ENCODE results near the gene OR6K6.

Gene OR6K6, protein sequence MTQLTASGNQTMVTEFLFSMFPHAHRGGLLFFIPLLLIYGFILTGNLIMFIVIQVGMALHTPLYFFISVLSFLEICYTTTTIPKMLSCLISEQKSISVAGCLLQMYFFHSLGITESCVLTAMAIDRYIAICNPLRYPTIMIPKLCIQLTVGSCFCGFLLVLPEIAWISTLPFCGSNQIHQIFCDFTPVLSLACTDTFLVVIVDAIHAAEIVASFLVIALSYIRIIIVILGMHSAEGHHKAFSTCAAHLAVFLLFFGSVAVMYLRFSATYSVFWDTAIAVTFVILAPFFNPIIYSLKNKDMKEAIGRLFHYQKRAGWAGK

DNA sequence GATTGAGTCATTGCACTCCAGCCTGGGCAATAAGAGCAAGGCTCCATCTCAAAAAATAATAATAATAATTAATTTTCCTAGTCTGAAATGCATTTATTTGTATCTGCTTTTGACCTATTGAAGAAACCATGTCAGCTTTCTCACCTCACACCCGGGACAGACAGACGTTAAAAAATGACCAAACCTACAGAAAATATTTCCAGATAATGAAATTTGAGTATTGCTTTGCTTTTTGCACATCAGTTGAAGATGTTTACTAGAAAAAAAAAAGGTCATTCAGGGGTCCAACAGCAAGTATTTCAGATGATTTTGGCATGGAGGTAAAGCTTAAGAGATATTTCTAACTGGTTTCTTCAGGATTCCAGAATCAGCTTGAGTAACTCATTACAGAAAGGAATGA lies at the start of gene OR6K6:
TSS of gene OR6K6 (plus strand) at position 301 of the 400 bp plus-strand sequence. CDS start 168 bp downstream, outside the sequence.
- DNase-seq (ENCODE audit: low read depth): no peak

DNA sequence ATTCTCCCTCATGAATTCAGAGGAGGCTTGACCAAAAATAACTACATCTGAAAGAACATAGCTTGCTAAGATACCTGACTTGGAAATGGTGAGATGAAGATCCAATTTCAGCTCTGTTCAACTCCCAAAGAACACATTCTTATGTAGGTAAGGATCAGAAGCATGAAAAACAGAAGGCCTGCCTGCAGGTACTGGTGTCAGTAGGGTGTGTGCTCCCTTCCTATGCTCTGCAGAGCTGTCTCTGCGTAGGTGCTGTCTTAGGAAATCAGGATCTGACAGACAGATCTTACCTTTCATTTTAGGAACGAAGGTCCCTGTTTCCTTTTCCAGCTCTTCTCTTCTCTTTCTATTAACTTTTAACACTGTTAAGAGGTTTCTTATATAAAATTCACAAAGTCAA lies 48.4 kb upstream of the OR6K6 start:
- no peak for DNase-seq (ENCODE audit: low read depth)

DNA sequence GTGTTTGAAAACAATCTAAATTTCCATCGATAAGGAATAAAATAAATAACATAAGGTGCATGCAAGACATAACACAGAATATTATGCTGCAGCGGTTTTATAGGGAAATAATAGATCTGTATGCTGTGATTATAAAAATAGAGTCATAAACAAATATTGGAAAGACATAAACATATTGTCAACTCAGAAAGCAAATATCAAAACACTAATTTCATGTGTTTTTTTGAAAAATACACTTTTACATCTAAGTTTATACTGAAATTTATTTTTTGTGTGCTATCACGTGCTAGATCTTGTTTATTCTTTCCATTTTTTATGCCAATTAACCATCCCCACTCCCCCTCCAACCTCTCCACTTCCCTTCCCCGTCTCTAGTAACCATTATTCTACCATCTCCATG lies 43.4 kb upstream of the OR6K6 start:
- no peak for DNase-seq (ENCODE audit: low read depth)

DNA sequence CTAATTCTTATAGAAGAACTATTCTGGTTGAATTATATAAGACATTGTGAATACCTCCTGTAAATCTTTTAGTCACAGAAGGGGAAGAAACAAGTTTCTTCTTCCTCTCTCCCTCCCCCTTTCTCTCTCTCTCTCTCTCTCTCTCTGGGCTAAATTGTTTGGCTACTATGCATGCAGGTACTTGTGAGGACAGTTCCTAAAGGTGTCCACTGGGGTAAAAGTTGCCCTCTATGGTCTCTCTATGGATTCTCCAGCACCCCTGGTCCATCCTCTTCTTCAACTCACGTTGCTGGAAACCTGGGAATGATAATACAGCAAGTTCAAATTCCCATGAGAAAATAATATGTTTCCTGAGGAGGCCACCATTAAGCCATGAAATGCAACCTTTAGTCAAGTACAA lies 39.8 kb upstream of the OR6K6 start:
- DNase-seq (ENCODE audit: low read depth): no peak

DNA sequence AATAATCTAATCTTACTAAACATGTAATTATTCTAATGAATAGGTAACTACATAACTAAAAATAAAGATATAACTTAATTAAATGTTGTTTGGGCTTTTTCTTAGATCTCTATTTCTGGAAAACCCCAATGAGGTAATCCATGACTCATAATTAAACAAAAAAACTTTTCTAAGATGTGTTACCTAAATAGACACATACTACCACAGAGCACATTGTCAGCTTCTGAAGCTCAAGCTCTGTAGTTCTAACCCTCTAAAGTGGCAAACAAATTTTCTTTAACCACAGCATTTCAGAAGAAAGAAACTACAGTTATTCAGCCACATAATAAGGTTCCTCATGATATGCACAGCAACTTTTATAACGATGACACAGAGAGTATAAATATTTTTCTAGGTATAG lies 38.2 kb upstream of the OR6K6 start:
- DNase-seq (ENCODE audit: low read depth): no peak

- DNase-seq (ENCODE audit: low read depth): no peak
Observed at GRCh38 chr1:158717344-158717743, 37.2 kb upstream of the OR6K6 start.

DNA sequence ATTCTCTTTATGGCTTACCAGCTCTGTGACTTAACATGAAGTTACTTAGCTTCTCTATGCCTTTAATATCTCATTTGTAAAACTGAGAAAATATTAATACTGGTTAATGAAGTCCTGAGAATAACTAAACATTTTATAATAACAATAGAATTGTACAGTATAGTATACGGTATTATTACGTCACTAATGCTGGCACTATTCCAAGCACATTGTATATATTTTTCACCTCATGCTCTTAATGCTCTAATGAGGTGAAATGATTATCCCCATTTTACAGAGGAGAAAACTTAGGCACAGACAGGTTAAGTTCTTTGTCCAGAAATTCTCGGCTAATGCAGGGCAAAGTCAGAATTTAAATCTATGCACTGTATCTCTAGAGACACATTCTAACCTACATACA lies 34.9 kb upstream of the OR6K6 start:
- no peak for DNase-seq (ENCODE audit: low read depth)

DNA sequence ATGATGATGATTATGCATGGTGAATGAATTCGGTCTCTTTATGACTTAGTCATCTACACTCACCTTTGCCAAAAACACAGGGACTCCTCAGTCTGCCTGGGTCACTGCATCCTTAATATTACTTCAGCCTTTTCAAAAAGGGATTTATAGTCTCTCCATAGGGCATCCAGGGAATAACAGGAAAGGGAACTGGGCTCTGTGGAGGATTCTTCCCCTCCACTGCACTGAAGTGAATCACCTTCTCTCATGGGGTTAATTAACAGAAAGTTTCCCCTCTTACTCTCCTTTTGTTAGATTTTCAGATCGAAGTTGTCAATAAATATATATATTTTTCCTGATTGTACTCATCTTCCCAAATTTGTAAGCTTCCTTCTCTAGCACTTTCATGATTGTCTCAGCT lies 33.9 kb upstream of the OR6K6 start, which contains the start of gene OR6K3:
TSS of gene OR6K3 (minus strand) at position 101 of the 400 bp plus-strand sequence. CDS start 2,605 bp downstream, outside the sequence.
- DNase-seq (ENCODE audit: low read depth): no peak

- no peak for DNase-seq (ENCODE audit: low read depth)
Observed at GRCh38 chr1:158724442-158724841, 30.1 kb upstream of the OR6K6 start.

- DNase-seq (ENCODE audit: low read depth): no peak
Observed at GRCh38 chr1:158728510-158729225, 25.9 kb upstream of the OR6K6 start.

DNA sequence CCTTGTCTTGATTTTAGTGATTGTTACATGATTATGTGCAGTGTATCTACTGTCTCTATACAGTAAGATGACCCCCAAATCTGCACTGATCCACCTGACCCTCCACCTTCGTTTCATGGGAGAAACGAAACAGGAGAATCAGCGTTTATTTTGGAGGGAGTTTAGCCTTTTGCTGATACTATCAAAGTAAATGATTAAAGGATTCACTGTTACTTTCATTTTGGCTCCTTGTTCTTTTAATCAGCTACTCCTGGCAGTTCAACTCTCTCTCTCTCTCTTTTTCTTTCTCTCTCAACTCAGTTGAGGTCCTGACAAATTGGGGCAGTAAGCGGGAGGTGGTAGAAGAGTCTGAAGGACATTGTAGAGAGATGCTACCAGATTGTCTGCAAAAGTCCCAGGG lies 24.1 kb upstream of the OR6K6 start:
- DNase-seq (ENCODE audit: low read depth): no peak

- DNase-seq (ENCODE audit: low read depth): no peak
Observed at GRCh38 chr1:158731707-158732106, 22.8 kb upstream of the OR6K6 start.

- DNase-seq (ENCODE audit: low read depth): no peak
Observed at GRCh38 chr1:158732524-158732923, 22.0 kb upstream of the OR6K6 start.

DNA sequence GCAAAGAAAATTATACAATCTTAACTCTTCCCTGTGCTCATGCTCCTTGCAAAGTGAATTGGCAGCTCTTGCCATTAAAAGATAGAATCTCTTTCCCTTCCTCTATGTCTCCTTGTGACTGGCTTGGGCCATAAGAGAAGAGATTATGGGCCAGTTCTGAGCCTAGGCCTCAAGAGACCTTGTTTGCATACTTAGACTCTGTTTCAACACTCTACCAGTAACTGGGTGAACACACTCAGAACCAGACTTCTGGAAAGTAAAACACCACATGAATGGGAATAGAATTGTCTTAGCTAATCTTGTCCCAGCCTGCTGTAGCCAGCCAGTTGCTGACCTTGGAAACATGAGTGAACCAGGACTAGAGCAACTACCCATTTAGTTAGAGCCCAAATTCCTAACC lies 18.7 kb upstream of the OR6K6 start:
- no peak for DNase-seq (ENCODE audit: low read depth)

GRCh38 chr1:158752155-158752712 lies 2.3 kb upstream of the OR6K6 start:
- DNase-seq (ENCODE audit: low read depth): no peak

DNA sequence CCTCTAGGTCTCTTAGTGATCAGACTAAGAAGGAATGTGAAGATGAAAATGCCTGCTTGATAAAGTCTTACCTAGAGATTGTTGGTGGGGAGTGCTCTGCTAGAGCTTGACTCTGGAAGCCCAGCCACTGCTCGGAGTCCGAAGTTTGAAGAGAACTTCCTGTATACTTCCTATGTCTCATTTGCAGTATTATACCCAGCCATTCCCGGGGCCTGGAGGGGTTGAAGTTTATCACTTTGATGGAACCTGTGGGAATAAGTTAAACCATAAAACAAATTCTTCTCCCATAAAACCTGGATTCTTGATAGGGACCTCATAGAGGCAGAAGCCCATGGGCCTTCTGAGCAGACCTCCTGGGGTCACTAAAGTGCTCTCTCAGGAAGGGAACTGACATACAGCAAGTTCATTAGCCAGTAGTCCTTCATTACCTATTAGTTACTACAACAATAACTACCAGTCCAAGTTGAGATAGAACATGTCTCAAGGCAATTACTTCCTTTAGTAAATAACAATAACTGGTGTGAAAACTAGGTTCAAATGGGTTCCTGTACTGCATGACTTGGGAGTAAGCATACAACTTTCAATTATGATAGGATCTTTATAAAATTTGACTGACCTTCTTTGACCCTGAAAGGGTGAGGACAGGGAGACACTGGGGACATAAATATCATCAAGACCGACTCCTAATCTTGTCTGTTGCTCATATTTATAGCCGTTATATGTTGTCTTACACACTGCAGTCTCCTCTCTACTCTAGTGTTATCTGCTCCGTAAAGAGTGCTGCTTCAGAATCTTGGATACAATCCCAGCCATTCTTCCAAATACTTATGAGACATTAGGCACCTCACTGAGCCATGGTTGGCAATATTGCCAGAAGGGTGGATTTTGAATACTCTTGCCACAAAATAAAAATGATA lies 17.7 kb downstream of the OR6K6 start, which contains the start of gene OR6N1:
TSS of gene OR6N1 (minus strand) at position 246 of the 917 bp plus-strand sequence. CDS start 5,513 bp downstream, outside the sequence.
- no peak for DNase-seq (ENCODE audit: low read depth)

- DNase-seq (ENCODE audit: low read depth): no peak
Observed at GRCh38 chr1:158781104-158781503, 26.6 kb downstream of the OR6K6 start, which contains the start of gene OR6N2. Gene OR6N2 (minus strand): TSS chr1:158781204. CDS start chr1:158777635, 3,569 bp downstream.

DNA sequence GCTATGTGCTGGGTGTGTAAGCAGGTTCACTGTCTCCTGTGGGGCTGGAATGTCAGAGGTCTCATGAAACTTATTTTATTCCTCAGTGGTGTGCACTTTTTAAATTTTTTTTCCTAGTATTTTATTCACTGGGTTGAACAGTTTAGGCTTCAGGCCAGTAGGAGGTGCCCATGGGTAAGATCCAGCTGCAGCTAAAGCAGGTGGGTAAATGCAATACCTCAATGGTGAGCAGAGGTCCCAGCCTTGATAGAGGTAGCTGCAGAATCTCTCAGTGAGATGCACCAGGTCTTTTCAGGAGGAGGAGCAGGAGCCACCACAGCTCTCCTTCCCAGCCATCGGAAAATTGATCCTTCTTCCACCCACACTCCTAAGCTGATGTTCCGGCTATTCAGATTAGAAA lies 39.1 kb downstream of the OR6K6 start:
- DNase-seq (ENCODE audit: low read depth): no peak

GRCh38 chr1:158794247-158794646 lies 39.7 kb downstream of the OR6K6 start:
- DNase-seq (ENCODE audit: low read depth): no peak

DNA sequence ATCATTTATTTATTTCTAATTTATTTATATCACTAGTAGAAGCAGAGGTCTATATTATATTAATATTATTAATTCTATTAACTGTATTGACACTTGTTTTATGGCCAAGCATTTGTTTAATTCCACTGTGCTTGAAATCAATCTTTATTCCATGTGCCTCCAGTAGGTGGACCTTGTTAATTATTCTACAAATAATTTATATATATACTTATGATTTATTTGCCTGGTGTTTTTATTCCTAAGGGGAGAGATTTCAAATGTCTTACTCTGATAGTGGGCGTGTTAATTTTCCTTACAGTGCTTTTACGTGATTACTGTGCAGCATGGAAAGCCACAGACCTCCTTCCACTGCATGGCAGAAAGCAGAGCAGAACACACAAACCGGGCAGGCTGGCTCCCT lies 44.0 kb downstream of the OR6K6 start:
- DNase-seq (ENCODE audit: low read depth): no peak

DNA sequence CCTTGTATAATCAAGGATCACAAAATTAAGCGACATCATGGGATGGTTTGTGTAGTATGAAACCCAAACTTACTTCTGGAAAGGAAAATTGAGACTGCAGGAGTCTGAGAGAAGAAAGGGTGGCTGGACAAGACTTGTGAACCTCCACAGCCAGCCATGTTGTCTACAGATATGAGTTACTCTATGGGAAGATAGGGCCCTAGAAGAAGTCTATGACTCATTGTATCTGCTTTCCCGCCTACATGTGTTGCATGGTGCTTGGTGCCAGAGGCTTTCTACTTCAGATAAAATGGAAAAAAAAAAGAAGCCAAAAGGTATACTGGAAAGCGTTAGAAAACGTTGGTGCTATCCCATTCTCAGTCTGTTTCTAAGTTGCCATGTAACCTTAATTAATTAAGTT lies 45.2 kb downstream of the OR6K6 start:
- no peak for DNase-seq (ENCODE audit: low read depth)

GRCh38 chr1:158800526-158800925 lies 46.0 kb downstream of the OR6K6 start:
- no peak for DNase-seq (ENCODE audit: low read depth)

Data from CMK (cell line).